Camera-type eye (tissue), 1 donor: Measurements from ENCODE around the gene SEC14L5. TPM values are rescaled to one million over a fixed set of nuclear protein-coding genes. Genes with fewer than 3 reads are reported as not detected.

Source experiments
- total RNA-seq: library from RNA; depleted of rRNA; stranded (reverse); fragments of >200 nt; gene quantifications from one replicate; pipeline ENCODE4 v1.2.3, GENCODE V29; 2014

SEC14L5 gene
- total RNA-seq = 2.8 TPM

DNA sequence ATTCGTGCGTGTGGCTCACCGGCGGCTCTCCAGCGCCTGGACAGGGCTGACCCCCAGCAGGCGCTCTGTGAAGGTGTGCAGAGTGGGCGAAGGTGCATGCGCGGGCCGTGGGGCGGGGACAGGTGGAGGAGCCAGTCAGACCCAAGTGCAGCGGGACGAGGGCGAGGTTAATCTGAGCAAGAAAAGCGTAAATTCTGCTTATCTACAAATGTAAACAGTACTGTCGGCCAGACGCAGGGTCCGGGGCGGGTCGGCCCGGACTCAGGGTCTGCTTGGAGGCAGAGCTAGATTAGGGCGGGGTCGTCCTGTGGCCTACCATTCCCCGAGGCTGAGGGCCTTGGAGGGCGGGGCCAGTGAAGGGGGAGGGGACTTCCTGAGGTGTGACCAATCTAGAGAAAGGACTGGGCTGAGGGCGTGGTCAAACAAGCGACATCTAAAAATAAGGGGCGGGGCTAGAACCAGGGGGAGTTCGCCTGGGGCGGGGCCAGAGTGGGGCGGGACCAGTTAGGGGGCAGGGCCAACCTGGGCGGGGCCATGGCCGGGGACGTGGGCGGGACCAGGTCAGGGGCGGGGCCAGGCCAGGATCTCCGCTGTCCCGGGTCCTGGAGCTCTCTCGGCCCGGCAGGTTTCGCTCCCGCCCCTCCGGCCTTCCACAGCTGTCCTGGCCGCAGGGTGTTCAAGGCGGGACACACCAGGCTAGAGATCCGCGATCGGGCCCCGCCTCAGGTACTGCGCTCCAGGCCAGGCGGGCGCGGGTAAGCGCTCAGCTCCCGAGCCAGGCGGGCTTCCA is at the start of gene SEC14L5:
SEC14L5 (plus strand) TSS at position 611 of the 790 bp plus-strand sequence. CDS start 994 bp downstream, outside the sequence.

DNA sequence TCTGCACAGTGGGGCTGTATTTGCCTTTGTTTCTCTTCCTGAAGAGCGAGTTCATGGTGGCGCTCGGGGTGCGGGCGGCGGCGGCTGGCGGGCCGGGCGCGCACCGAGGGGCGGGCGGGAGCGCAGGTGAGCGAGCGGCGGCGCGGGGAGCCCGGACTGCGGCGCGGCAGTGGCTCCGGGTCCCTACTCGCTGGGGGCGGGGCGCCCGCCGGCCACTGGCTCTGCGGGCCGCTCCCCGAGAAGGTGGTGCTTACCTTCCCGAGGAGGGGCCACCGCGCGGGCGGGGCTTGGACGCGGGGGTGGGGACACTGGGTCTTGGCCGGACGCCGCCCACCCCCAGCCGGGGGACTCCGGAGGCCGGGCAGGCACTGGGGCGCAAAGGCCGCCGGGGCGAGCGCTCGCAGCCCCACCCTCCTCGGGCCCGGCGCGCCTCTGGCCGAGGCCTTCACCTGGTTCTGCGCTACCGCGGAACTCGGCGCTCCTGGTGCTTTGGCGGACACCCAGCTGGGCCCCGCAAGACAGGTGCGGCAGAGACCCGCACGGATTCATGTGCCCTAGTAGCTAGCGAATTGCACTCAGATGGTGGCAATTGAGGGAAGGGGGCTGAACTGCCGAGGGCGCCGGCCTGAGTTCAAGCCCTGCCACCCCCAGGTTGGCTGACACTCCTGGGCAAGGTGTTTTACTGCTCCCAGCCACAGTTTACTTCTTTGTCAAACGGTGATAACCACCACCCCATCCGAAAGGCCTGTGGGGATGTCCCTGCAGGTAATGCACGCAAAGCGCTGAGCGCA is 20.9 kb upstream of the SEC14L5 start, which contains the start of gene PPL:
PPL (minus strand) TSS at position 158 of the 791 bp plus-strand sequence; CDS start at position 55, 103 bp downstream.

DNA sequence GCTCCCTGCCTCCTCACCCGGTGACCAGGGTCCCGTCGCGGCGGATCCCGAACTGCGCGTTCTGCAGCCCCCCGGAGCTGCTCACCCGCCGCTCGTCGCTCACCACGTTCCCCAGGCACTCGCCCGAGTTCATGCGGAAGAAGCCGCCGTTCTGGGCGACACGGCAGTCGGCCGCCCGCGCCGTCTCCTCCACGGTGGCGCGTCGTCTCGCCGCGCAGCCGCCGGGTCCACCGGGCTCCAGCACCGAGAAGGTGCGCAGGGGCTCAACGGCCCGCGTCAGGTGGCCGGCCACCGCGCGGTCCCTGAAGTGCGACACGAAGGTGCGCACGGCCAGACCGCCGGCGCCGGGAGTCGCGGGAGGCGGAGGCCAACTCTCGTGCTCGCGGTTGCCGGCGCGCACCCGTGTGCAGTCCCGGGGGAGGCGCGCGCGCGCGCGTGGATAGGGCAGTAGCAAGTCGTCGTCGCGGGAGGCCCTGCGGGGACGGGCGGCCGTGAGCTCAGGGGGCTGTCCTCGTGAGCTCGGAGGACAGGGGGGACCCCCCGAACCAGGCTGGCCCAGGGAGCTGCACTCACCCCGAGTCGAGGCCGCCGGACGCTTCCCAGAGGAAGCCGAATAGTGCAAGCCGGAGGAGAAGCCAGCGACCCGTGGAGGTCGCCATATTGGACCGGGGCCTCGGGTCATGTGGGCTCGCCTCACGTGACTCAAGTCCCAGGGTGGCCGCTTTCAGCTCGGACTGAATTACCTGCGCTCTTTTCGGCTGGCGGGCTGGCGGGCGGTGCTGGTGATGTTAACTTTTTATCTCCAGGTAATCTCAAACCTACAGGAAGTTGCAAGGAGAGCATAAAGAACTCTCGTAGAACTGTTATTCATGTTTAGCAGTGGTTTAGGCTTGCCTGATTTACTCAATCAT is 75.4 kb downstream of the SEC14L5 start, which contains the start of gene NAGPA:
NAGPA (minus strand) TSS at position 680 of the 911 bp plus-strand sequence; CDS start at position 659, 21 bp downstream.

DNA sequence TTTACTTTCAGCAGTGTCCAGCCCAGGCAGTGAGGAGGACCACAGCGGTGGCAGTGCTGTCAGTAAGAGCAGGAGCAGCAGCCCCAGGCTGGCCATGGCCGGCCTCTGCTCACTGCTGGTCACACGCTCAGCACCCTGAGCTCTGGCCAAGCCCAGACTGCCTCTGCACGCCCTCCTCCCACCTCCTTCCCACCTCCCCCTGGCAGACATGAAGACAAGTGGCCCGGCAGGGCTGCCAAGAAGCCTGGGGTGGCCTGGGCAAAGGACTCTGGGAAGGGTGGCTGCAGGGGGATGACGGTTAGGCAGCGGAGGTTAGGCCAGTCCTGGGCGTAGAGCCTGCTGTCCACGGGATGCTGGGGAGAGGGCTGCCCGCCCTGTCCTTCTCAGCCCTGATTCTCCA is 107.7 kb downstream of the SEC14L5 start, which contains the start of gene C16orf89:
C16orf89 (minus strand) TSS at position 144 of the 400 bp plus-strand sequence; CDS start at position 96, 48 bp downstream.

Other genes starting within 250 kb of the SEC14L5 start
- 40.5 TPM for gene ANKS3, start 224.1 kb upstream of the SEC14L5 start, total RNA-seq
- gene DNAAF8, start 223.8 kb upstream of the SEC14L5 start, total RNA-seq = 0.71 TPM
- 26.8 TPM for gene ZNF500, start 191.2 kb upstream of the SEC14L5 start, total RNA-seq
- gene SEPTIN12, start 170.0 kb upstream of the SEC14L5 start, total RNA-seq = not detected
- gene SMIM22, start 163.0 kb upstream of the SEC14L5 start, total RNA-seq = not detected
- gene ROGDI, start 155.7 kb upstream of the SEC14L5 start, total RNA-seq = 52.9 TPM
- 90.4 TPM for gene GLYR1, start 111.0 kb upstream of the SEC14L5 start, total RNA-seq
- gene UBN1, start 110.8 kb upstream of the SEC14L5 start, total RNA-seq = 35.6 TPM
- gene PPL, start 21.2 kb upstream of the SEC14L5 start, total RNA-seq = 37.7 TPM
- gene NAGPA, start 75.6 kb downstream of the SEC14L5 start, total RNA-seq = 17.6 TPM
- 1.2 TPM for gene C16orf89, start 107.6 kb downstream of the SEC14L5 start, total RNA-seq
- 19.8 TPM for gene ALG1, start 113.5 kb downstream of the SEC14L5 start, total RNA-seq
- gene EEF2KMT, start 139.5 kb downstream of the SEC14L5 start, total RNA-seq = 6.5 TPM